CD14-positive monocyte (primary cell): ENCODE data around the gene CCNK. TPM values are rescaled to one million over a fixed set of nuclear protein-coding genes. Genes with fewer than 3 reads are reported as not detected.

ENCODE experiments used
- DNase-seq, 3 donors: peaks; one replicate each; pipeline ENCODE4 v3.0.0-alpha.2; 2011 to 2022
- H2AFZ ChIP-seq: 2 replicates; pipeline ENCODE4 v1.6.0; 2012; ENCODE audit warnings: mild to moderate bottlenecking, low read depth, low read length, inconsistent platforms; ENCODE audit not compliant: insufficient read depth, poor library complexity, severe bottlenecking
- H3K27ac ChIP-seq, 2 donors: 1 replicate in 1 of 2; 2 replicates in 1 of 2; pipeline ENCODE4 v1.5.1; 2012 to 2013; ENCODE audit warnings: low read length in 2 of 2, control low read depth in 1 of 2, inconsistent platforms in 1 of 2, low read depth in 1 of 2, mild to moderate bottlenecking in 1 of 2
- H3K27me3 ChIP-seq, 2 donors: one replicate each; pipeline versions ENCODE4 v1.6.0 to v1.6.1; 2011 to 2013; ENCODE audit warnings: low read length in 2 of 2; ENCODE audit not compliant: control insufficient read depth in 2 of 2, insufficient read depth in 2 of 2
- H3K36me3 ChIP-seq, 2 donors: replicated peaks in 1 of 2; 1 replicate in 1 of 2; 2 replicates in 1 of 2; pipeline versions ENCODE4 v1.5.1 to v1.6.1; 2012 to 2013; ENCODE audit warnings: low read length in 2 of 2, control low read depth in 1 of 2, inconsistent platforms in 1 of 2, mild to moderate bottlenecking in 1 of 2; ENCODE audit not compliant: insufficient read depth in 2 of 2, control insufficient read depth in 1 of 2
- H3K4me1 ChIP-seq, 2 donors: 1 replicate in 1 of 2; 2 replicates in 1 of 2; pipeline versions ENCODE4 v1.5.1 to v1.6.1; 2012 to 2013; ENCODE audit warnings: low read length in 2 of 2, control low read depth in 1 of 2, inconsistent platforms in 1 of 2, mild to moderate bottlenecking in 1 of 2, moderate library complexity in 1 of 2; ENCODE audit not compliant: insufficient read depth in 2 of 2, control insufficient read depth in 1 of 2
- H3K4me2 ChIP-seq: replicated peaks from 2 replicates; pipeline ENCODE3; 2012; ENCODE audit warnings: low read length, moderate library complexity, mild to moderate bottlenecking; ENCODE audit not compliant: poor library complexity, severe bottlenecking; ENCODE audit errors: extremely low read depth
- H3K4me3 ChIP-seq, 3 experiments: fragments of 200-600 bp in 1 of 3; sonication (generic) in 1 of 3; replicated peaks in 1 of 3; 1 replicate in 2 of 3; 2 replicates in 1 of 3; pipeline ENCODE4 v1.5.1; 2011 to 2013; ENCODE audit warnings: low read length in 3 of 3, mild to moderate bottlenecking in 3 of 3, control low read depth in 2 of 3, low read depth in 2 of 3, inconsistent platforms in 1 of 3, moderate library complexity in 1 of 3
- H3K79me2 ChIP-seq: 2 replicates; pipeline ENCODE4 v1.6.0; 2012; ENCODE audit warnings: mild to moderate bottlenecking, control low read depth, inconsistent platforms, low read length, moderate library complexity; ENCODE audit not compliant: insufficient read depth
- H3K9ac ChIP-seq: 2 replicates; pipeline ENCODE4 v1.6.0; 2017; ENCODE audit warnings: low read length, mild to moderate bottlenecking; ENCODE audit not compliant: insufficient read depth, poor library complexity, severe bottlenecking
- H3K9me3 ChIP-seq, 2 donors: replicated peaks in 1 of 2; 1 replicate in 1 of 2; 2 replicates in 1 of 2; pipeline versions ENCODE4 v1.5.1 to v1.6.1; 2012 to 2013; ENCODE audit warnings: low read length in 2 of 2, control low read depth in 1 of 2; ENCODE audit not compliant: control insufficient read depth in 1 of 2, insufficient read depth in 1 of 2
- H4K20me1 ChIP-seq: 2 replicates; pipeline ENCODE4 v1.6.0; 2012; ENCODE audit warnings: mild to moderate bottlenecking, low read length, control low read depth, moderate library complexity; ENCODE audit not compliant: insufficient read depth
- H3K27ac Mint-ChIP-seq, 7 donors: one replicate each; pipeline ENCODE4 v1.8.0; 2020; ENCODE audit warnings: mild to moderate bottlenecking in 7 of 7, mixed read lengths in 7 of 7, moderate library complexity in 6 of 7, inconsistent platforms in 2 of 7
- H3K27me3 Mint-ChIP-seq, 3 donors: one replicate each; pipeline ENCODE4 v1.8.0; 2021 to 2022; ENCODE audit warnings: low read depth in 3 of 3, mild to moderate bottlenecking in 3 of 3, mixed read lengths in 3 of 3, moderate library complexity in 3 of 3, inconsistent platforms in 1 of 3
- H3K36me3 Mint-ChIP-seq, 2 donors: one replicate each; pipeline ENCODE4 v1.8.0; 2020; ENCODE audit warnings: mixed read lengths in 2 of 2, inconsistent platforms in 1 of 2, mild to moderate bottlenecking in 1 of 2
- H3K4me1 Mint-ChIP-seq: one replicate; pipeline ENCODE4 v1.8.0; 2020; ENCODE audit warnings: mild to moderate bottlenecking, mixed read lengths
- H3K4me3 Mint-ChIP-seq, 2 donors: one replicate each; pipeline ENCODE4 v1.8.0; 2020; ENCODE audit warnings: mild to moderate bottlenecking in 2 of 2, mixed read lengths in 2 of 2, moderate library complexity in 1 of 2
- H3K9me3 Mint-ChIP-seq, 7 donors: one replicate each; pipeline ENCODE4 v1.8.0; 2020 to 2022; ENCODE audit warnings: mixed read lengths in 7 of 7, mild to moderate bottlenecking in 6 of 7, moderate library complexity in 6 of 7, inconsistent platforms in 2 of 7
- CTCF ChIP-seq: fragments of 200-600 bp; IDR thresholded peaks from one replicate; pipeline ENCODE4 v1.8.0; 2022; ENCODE audit warnings: antibody characterized with exemption, mild to moderate bottlenecking
- WGBS: methylation state at CpG from one replicate; pipeline ENCODE4 v1.1.5; 2013; ENCODE audit warnings: missing lambda C conversion rate; ENCODE audit not compliant: insufficient coverage; 5-methylcytosine and 5-hydroxymethylcytosine counted together
- intact Hi-C, 2 donors: fragments of 100-400 bp; cut with micrococcal nuclease; formaldehyde crosslinking; loops; one replicate each; pipeline versions ENCODE4 v1.15.0 to v1.15.1; 2023
- polyA plus RNA-seq, 3 donors: library from polyadenylated mRNA; depleted of rRNA in 1 of 3; unstranded in 2 of 3; stranded (reverse) in 1 of 3; fragments of 300-500 nt in 2 of 3; fragments of >200 nt in 1 of 3; fragmentation: Illumina TruSeq in 2 of 3; gene quantifications; 1 replicate in 2 of 3; 2 replicates in 1 of 3; pipeline ENCODE4 v1.2.3, GENCODE V29; 2012 to 2021

Gene CCNK
- polyA plus RNA-seq, 3 donors: 7.7 to 21.5 (median 14.7) TPM

- H3K9me3 Mint-ChIP-seq: no peaks in the 10 kb centered on the region
- WGBS: 95% methylated on average over 6 of the region's 6 CpGs
- no peaks in the 10 kb centered on the region for H3K36me3 ChIP-seq
Observed at GRCh38 chr14:99534333-99534732, 53.1 kb downstream of the CCNK start.

GRCh38 chr14:99534863-99535262 is 53.7 kb downstream of the CCNK start:
- peaks cover 2% of the 10 kb centered on the region for H3K4me1 Mint-ChIP-seq
- 96% methylated on average over 8 of the region's 13 CpGs for WGBS
- no peak overlapping the region for H2AFZ ChIP-seq
- no peaks in the 10 kb centered on the region for H3K4me1 ChIP-seq
- DNase-seq: no peak
- H3K27ac Mint-ChIP-seq: no peak overlapping the region
- H3K9me3 ChIP-seq: no peaks in the 10 kb centered on the region
- H3K79me2 ChIP-seq: no peaks in the 10 kb centered on the region
- H3K4me3 Mint-ChIP-seq: no peak overlapping the region
- no peaks in the 10 kb centered on the region for H3K27me3 ChIP-seq
- H3K4me3 ChIP-seq: no peak overlapping the region
- no peak overlapping the region for H3K27ac ChIP-seq
- intact Hi-C loops: no loop called here
- TF ChIP-seq CTCF: no peak
- peaks cover 2 to 7% (median 7%) of the 10 kb centered on the region in 3 donors for H3K27me3 Mint-ChIP-seq
- H3K9me3 Mint-ChIP-seq: no peaks in the 10 kb centered on the region
- no peaks in the 10 kb centered on the region for H3K36me3 ChIP-seq
- no peak overlapping the region for H3K9ac ChIP-seq
- H3K36me3 Mint-ChIP-seq: no peaks in the 10 kb centered on the region
- no peaks in the 10 kb centered on the region for H4K20me1 ChIP-seq
- no peak overlapping the region for H3K4me2 ChIP-seq

More at GRCh38 chr14:99534333-99534732, 53.1 kb downstream of the CCNK start:
- Mint-ChIP-seq H3K27me3 (peaks cover 2 to 5% (median 4%) of the 10 kb centered on the region in 3 donors), H3K4me3 (no peak overlapping the region), H3K36me3 (no peaks in the 10 kb centered on the region), H3K4me1 (peaks cover 2% of the 10 kb centered on the region), H3K27ac (peak overlapping the region in 1 of 7 donors; percentile 6)
- Histone ChIP-seq H3K27ac (no peak overlapping the region), H3K27me3 (no peaks in the 10 kb centered on the region), H3K9me3 (no peaks in the 10 kb centered on the region), H2AFZ (no peak overlapping the region), H3K4me2 (no peak overlapping the region), H3K79me2 (no peaks in the 10 kb centered on the region), H3K9ac (no peak overlapping the region), H4K20me1 (no peaks in the 10 kb centered on the region), H3K4me3 (no peak overlapping the region), H3K4me1 (no peaks in the 10 kb centered on the region)
- intact Hi-C loops: no loop called here
- TF ChIP-seq CTCF: no peak
- no peak for DNase-seq
